ENCODE data around the gene ASCL5.

The ASCL5 gene

DNA sequence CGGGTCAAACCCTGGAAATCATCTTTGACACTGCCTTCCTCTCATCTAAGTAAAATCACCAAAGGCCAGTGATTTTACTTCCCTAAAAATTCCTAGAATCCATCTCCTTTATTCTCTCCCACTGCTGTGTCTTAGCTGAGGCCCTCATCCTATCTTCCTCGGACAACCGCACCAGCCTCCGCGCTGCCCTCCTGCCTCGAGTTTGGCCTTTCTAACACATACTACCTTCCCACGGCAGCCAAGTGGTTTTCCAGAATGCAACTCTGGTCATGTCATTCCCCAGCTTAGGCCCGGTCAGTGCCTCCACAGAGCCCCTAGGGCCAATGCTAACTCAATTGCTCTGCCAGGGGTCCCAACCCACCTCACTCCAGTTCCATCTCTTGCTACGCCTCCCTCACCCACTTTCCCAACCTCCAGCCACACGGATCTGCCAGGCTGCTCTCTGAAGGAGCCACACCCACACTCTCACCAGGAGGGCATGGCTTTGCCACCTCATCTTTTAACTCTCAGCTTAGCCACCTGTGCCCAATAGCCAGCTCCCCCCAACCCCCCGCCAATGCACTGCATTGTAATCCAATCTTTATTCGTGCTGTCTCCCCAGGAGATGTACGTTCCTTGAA, 20.5 kb upstream of the ASCL5 start:
- H3K36me3 ChIP-seq (ENCODE audit: insufficient read depth, low read length): peaks cover 93% of the 10 kb centered on the region

DNA sequence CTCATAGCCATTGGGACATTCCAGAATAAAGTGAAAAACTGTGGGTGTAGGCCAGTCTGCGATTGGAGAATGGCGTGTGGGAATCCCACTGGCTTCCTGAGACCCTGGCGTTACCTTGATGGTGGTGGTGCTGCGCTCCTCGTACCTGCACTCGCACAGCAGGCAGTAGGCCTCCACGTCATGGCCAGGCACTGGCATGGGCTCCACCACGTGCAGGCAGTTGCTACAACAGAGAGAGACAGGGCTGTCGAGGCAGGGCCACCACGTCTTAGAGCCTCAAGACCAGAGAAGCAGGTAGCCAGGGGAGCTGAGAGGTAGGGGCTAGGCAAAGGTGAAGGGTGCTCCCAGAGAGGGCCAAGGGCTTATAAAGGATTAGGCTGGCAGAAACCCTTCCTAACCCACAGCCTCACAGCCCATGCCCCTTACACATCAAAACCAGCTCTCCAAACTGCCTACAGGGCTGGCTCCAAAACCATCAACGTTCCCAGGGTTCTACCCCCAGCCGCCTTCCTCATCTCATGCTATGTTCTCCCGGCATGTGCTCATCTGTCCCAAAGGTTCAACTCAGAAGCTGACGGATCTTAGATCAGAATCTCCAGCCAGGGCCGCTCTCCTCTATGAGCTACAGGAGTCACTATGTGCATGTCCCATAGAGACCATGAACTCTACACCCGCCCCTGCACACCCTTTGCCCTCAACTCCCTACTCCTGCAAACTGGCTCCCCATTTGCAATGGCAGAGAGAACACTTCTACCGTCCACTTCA, 19.8 kb upstream of the ASCL5 start:
- H3K9ac ChIP-seq (ENCODE audit: low read depth, low read length): no peak overlapping the region
- peaks cover 96% of the 10 kb centered on the region for H3K36me3 ChIP-seq (ENCODE audit: insufficient read depth, low read length)
- no peaks in the 10 kb centered on the region for H3K9me3 ChIP-seq (ENCODE audit: insufficient read depth, low read length, severe bottlenecking)
- peaks cover 17% of the 10 kb centered on the region for H4K20me1 ChIP-seq (ENCODE audit: insufficient read depth, low read length)
- ATAC-seq (ENCODE audit: insufficient read depth, low read depth): no peak
- no peak overlapping the region for H3K27ac ChIP-seq (ENCODE audit: low read length)
- TF ChIP-seq CTCF (IDR thresholded peaks at IDR 0.05; ENCODE audit: borderline replicate concordance, extremely low read depth, low read length, poor library complexity, severe bottlenecking): no peak
- TF ChIP-seq EZH2 (IDR thresholded peaks at IDR 0.05; ENCODE audit: borderline replicate concordance, low read depth, low read length, severe bottlenecking): no peak
- H3K4me2 ChIP-seq (ENCODE audit: insufficient read depth, low read length): no peak overlapping the region
- no peaks in the 10 kb centered on the region for H3K79me2 ChIP-seq (ENCODE audit: insufficient read depth, low read length)
- H3K4me1 ChIP-seq (ENCODE audit: insufficient read depth, low read length): no peaks in the 10 kb centered on the region
- H3K4me3 ChIP-seq (ENCODE audit: low read depth in 1 of 2, low read length in 2 of 2): no peak overlapping the region
- no peak for DNase-seq
- no peaks in the 10 kb centered on the region for H3K27me3 ChIP-seq (ENCODE audit: insufficient read depth, low read length, poor library complexity)
- H2AFZ ChIP-seq (ENCODE audit: low read depth, low read length): no peak overlapping the region

More for the DNA sequence above, 20.5 kb upstream of the ASCL5 start:
- no peak for TF ChIP-seq EZH2 (IDR thresholded peaks at IDR 0.05; ENCODE audit: borderline replicate concordance, low read depth, low read length, severe bottlenecking)
- no peak for TF ChIP-seq CTCF (IDR thresholded peaks at IDR 0.05; ENCODE audit: borderline replicate concordance, extremely low read depth, low read length, poor library complexity, severe bottlenecking)
- no peak overlapping the region for H3K4me2 ChIP-seq (ENCODE audit: insufficient read depth, low read length)
- H4K20me1 ChIP-seq (ENCODE audit: insufficient read depth, low read length): peaks cover 17% of the 10 kb centered on the region
- no peak overlapping the region for H2AFZ ChIP-seq (ENCODE audit: low read depth, low read length)
- no peak overlapping the region for H3K27ac ChIP-seq (ENCODE audit: low read length)
- no peaks in the 10 kb centered on the region for H3K9me3 ChIP-seq (ENCODE audit: insufficient read depth, low read length, severe bottlenecking)
- H3K4me1 ChIP-seq (ENCODE audit: insufficient read depth, low read length): peaks cover 2% of the 10 kb centered on the region; the same call in 1 of the 2 replicates
- ATAC-seq (ENCODE audit: insufficient read depth, low read depth): no peak
- H3K79me2 ChIP-seq (ENCODE audit: insufficient read depth, low read length): no peaks in the 10 kb centered on the region
- H3K27me3 ChIP-seq (ENCODE audit: insufficient read depth, low read length, poor library complexity): no peaks in the 10 kb centered on the region
- H3K4me3 ChIP-seq (ENCODE audit: low read depth in 1 of 2, low read length in 2 of 2): no peak overlapping the region
- DNase-seq: no peak
- H3K9ac ChIP-seq (ENCODE audit: low read depth, low read length): no peak overlapping the region

GRCh38 chr1:201145816-201146215, 18.8 kb upstream of the ASCL5 start:
- no peak overlapping the region for H2AFZ ChIP-seq (ENCODE audit: low read depth, low read length)
- DNase-seq: no peak
- no peaks in the 10 kb centered on the region for H3K4me1 ChIP-seq (ENCODE audit: insufficient read depth, low read length)
- H3K4me3 ChIP-seq (ENCODE audit: low read depth in 1 of 2, low read length in 2 of 2): no peak overlapping the region
- no peaks in the 10 kb centered on the region for H3K27me3 ChIP-seq (ENCODE audit: insufficient read depth, low read length, poor library complexity)
- H3K9me3 ChIP-seq (ENCODE audit: insufficient read depth, low read length, severe bottlenecking): no peaks in the 10 kb centered on the region
- no peaks in the 10 kb centered on the region for H3K79me2 ChIP-seq (ENCODE audit: insufficient read depth, low read length)
- ATAC-seq (ENCODE audit: insufficient read depth, low read depth): no peak
- H3K27ac ChIP-seq (ENCODE audit: low read length): no peak overlapping the region
- H4K20me1 ChIP-seq (ENCODE audit: insufficient read depth, low read length): peaks cover 19% of the 10 kb centered on the region
- no peak for TF ChIP-seq CTCF (IDR thresholded peaks at IDR 0.05; ENCODE audit: borderline replicate concordance, extremely low read depth, low read length, poor library complexity, severe bottlenecking)
- no peak for TF ChIP-seq EZH2 (IDR thresholded peaks at IDR 0.05; ENCODE audit: borderline replicate concordance, low read depth, low read length, severe bottlenecking)
- H3K4me2 ChIP-seq (ENCODE audit: insufficient read depth, low read length): no peak overlapping the region
- peaks cover 96% of the 10 kb centered on the region for H3K36me3 ChIP-seq (ENCODE audit: insufficient read depth, low read length)
- H3K9ac ChIP-seq (ENCODE audit: low read depth, low read length): no peak overlapping the region

Data from DND-41 (cell line).